Measurements from ENCODE around the gene CHST13. TPM values are rescaled to one million over a fixed set of nuclear protein-coding genes. Genes with fewer than 3 reads are reported as not detected.

Gene CHST13
- total RNA-seq, 2 experiments from 2014 or later: not detected

DNA sequence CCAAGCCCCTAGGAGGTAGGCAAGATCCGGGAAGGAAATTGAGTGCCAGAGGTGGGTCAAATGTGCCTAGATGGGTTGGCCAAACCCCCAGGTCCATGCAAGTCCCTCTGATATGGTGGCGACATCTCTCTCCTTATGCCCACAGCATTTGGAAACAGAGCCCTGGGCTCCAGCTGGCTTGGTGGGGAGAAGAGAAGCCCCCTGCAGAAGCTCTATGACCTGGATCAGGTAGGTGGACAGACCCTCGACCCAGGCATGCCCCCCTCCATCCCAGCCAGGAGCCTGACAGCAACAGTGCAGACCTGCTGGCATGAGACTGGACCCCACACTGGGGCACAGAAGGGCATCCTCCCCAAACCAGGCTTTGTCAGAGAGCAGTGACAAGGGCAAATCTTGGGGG, 12.2 kb downstream of the CHST13 start:
- H3K27me3 Mint-ChIP-seq: peaks cover 12% of the 10 kb centered on the region

DNA sequence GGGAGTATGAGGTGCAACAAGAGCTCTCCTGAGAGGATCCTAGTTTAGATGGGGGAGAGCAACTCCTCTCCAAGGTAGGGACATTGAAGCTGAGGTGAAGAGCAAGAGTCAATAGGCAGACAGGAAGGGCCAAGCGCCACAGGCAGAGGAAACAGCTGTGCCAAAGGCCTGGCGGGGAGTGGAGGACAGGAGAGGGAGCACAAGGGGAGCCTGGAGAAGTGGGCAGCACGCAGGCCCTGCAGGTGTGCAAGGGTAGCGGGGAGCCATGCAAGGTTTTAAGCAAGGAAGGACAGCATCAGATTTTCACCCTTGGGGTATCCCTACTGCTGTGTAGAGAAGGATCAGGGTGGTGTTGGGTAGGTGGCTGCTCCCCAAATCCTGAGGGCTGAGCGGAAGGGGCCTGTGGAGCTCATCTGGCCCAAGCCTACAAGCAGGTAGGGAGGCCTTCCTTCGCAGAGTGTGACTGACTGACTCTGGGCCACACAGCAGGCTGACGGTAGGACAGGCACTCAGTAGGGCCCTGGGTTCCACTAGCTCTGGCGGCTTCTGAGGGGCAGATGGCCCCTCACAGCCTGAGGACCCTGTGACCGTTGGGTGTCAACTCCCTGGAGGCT, 13.3 kb downstream of the CHST13 start:
- Mint-ChIP-seq H3K9me3 (peaks cover 2% of the 10 kb centered on the region), H3K27me3 (peaks cover 12% of the 10 kb centered on the region), H3K36me3 (no peaks in the 10 kb centered on the region), H3K27ac (no peak overlapping the region), H3K4me3 (no peak overlapping the region), H3K4me1 (ENCODE audit: low read depth) (no peaks in the 10 kb centered on the region)
- intact Hi-C loops (cut with micrococcal nuclease): no loop called here
- ChIA-PET POLR2A (no interaction called here), CTCF (interaction anchor here (0.9 to 1.5 kb wide), 2 partner anchors 15 to 1007 kb away, joined by 3 to 5 read pairs; no protein-coding TSS in a partner anchor)
- DNase-seq: no peak

More for the DNA sequence above, 12.2 kb downstream of the CHST13 start:
- H3K4me3 Mint-ChIP-seq: no peak overlapping the region
- ChIA-PET CTCF (no interaction called here), POLR2A (no interaction called here)
- H3K4me1 Mint-ChIP-seq (ENCODE audit: low read depth): no peaks in the 10 kb centered on the region
- no peak for DNase-seq
- intact Hi-C loops (cut with micrococcal nuclease): no loop called here
- no peaks in the 10 kb centered on the region for H3K9me3 Mint-ChIP-seq
- no peaks in the 10 kb centered on the region for H3K36me3 Mint-ChIP-seq
- H3K27ac Mint-ChIP-seq: no peak overlapping the region

DNA sequence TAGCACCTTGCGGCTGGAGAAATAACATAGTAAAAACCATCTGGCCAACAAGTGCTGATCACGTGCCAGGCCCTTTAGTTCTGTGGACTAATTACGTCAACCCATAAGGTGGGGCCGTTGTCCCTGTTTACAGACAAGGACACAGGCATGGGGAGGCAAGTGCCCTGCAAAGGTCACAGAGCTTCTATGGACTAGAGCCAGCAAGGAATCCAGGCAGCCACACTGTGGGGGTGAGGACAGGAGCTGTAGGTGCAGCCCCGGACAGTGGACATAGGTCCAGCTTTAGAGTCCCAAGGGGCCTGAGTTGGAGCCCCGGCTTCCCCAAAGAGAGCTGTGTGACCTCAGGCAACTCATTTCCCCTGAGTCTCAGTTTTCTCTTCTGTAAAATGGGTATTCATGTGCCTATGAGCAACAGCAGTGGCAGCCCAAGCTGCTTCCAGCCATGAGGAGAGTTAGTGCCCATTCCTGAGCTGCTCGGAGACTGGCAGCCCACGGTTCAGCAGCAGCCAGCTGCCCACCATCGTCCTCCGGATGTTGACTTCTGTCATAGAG, 13.9 kb downstream of the CHST13 start:
- POLR2A ChIA-PET: no interaction called here
- peaks cover 12% of the 10 kb centered on the region for H3K27me3 Mint-ChIP-seq
- no peak for DNase-seq
- intact Hi-C loops (cut with micrococcal nuclease): no loop called here
- H3K9me3 Mint-ChIP-seq: peaks cover 2% of the 10 kb centered on the region
- H3K4me1 Mint-ChIP-seq (ENCODE audit: low read depth): no peaks in the 10 kb centered on the region
- CTCF ChIA-PET: interaction anchor here (0.9 to 1.5 kb wide), 2 partner anchors 15 to 1007 kb away, joined by 3 to 5 read pairs; no protein-coding TSS in a partner anchor
- H3K36me3 Mint-ChIP-seq: no peaks in the 10 kb centered on the region
- H3K4me3 Mint-ChIP-seq: no peak overlapping the region
- no peak overlapping the region for H3K27ac Mint-ChIP-seq

DNA sequence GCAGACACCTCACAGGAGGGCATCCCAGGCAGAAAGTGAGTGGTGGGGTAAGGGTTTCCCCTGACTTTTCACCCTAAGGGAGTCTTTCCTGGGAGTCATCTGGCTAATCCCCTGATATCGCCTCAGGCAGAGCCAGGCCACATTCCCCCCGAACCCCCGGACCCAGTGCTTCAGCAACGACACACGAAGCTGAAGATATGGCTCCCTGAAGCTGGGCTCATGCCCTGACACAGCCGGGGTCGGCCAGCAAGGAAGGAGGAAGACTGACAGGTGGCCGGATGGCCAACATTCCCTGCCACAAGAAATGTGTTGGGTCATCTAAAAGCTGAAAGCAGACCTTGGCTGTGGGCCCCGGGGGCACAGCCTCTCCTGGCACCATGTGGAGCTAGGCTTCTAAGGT, 14.4 kb downstream of the CHST13 start:
- POLR2A ChIA-PET: no interaction called here
- intact Hi-C loops (cut with micrococcal nuclease): no loop called here
- DNase-seq: no peak

DNA sequence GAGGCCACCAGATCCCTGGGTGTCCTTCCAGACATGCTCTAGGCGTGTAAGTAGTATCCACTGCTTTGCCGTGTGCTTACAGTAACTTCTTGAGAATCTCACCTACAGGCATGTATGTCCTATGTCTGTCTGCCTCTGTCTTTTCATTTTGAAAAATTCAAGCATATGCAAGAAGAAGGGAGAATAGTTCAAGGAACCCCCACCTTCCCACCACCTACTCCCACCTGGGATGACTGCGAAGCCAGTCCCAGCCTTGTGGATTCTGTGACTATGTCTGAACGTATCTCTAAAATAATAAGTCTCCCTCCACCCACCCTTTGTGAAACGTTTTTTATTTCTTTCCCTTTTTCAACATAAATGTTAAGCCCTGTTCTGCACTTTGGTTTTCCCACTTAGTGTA, 15.0 kb downstream of the CHST13 start:
- DNase-seq: no peak
- CTCF ChIA-PET: interaction anchor here (1.5 kb wide), 1 partner anchor 16 kb away, joined by 5 read pairs; no protein-coding TSS in a partner anchor
- peaks cover 14% of the 10 kb centered on the region for H3K27me3 Mint-ChIP-seq
- POLR2A ChIA-PET: interaction anchor here (0.6 kb wide), 1 partner anchor 129 kb away, joined by 4 read pairs; no protein-coding TSS in a partner anchor
- H3K36me3 Mint-ChIP-seq: no peaks in the 10 kb centered on the region
- no peak overlapping the region for H3K27ac Mint-ChIP-seq
- peaks cover 2% of the 10 kb centered on the region for H3K9me3 Mint-ChIP-seq
- H3K4me3 Mint-ChIP-seq: no peak overlapping the region
- intact Hi-C loops (cut with micrococcal nuclease): no loop called here
- no peaks in the 10 kb centered on the region for H3K4me1 Mint-ChIP-seq (ENCODE audit: low read depth)

More for the DNA sequence above, 14.4 kb downstream of the CHST13 start:
- CTCF ChIA-PET: interaction anchor here (0.9 to 1.5 kb wide), 2 partner anchors 16 to 1006 kb away, joined by 3 to 5 read pairs; no protein-coding TSS in a partner anchor
- Mint-ChIP-seq H3K36me3 (no peaks in the 10 kb centered on the region), H3K27me3 (peaks cover 12% of the 10 kb centered on the region), H3K4me1 (ENCODE audit: low read depth) (no peaks in the 10 kb centered on the region), H3K4me3 (no peak overlapping the region), H3K9me3 (peaks cover 2% of the 10 kb centered on the region), H3K27ac (no peak overlapping the region)

DNA sequence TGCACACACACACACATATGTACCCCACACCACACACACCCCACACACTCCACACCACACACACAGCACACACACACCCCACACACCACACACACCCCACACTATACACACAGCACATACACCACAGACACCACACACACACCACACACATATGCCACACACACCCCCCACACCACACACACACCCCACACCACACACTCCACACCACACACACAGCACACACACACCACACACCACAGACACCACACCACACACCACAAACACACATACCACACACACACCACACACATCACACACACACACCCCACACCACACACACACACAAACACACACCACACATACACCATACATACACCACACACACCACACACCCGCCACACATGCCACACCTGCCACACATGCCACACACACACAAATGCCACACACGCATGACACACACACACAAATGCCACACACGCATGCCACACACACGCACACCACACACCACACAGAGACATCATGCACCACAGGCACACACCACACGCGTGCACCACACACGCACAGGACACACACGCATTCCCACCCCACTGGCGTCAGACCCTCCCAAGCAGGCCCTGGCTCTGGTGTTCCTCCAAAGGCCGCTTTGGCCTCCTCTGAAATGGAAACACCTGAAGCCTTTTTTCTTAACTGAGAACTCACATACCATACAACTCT, 15.7 kb downstream of the CHST13 start:
- H3K27me3 Mint-ChIP-seq: peaks cover 9% of the 10 kb centered on the region
- no peak for DNase-seq
- H3K4me1 Mint-ChIP-seq (ENCODE audit: low read depth): no peaks in the 10 kb centered on the region
- H3K36me3 Mint-ChIP-seq: no peaks in the 10 kb centered on the region
- H3K9me3 Mint-ChIP-seq: peaks cover 2% of the 10 kb centered on the region
- H3K27ac Mint-ChIP-seq: no peak overlapping the region
- no peak overlapping the region for H3K4me3 Mint-ChIP-seq
- intact Hi-C loops (cut with micrococcal nuclease): no loop called here
- CTCF ChIA-PET: no interaction called here
- POLR2A ChIA-PET: no interaction called here

DNA sequence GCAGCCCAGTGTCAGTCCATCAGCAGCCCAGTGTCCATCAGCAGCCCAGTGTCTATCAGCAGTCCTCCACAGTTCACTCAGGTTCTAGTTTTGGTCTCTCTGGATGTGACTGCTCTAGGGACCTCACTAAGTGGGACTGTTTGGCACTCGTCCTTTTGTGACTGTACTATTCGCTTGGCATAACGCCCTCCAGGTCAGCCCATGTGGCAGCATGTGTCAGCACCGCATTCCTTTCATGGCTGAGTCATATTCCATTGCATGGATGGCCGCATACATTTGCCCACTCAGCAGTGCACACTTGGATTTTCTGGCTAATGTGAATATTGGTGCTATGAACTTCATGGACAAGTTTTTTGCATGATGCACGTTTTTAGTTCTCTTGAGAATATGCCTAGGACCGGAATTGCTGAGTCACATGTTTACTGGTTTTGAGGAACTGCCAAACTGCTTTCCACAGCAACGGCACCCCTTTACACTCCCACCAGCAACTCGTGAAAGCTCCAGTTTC, 16.4 kb downstream of the CHST13 start:
- Mint-ChIP-seq H3K27me3 (peaks cover 8% of the 10 kb centered on the region), H3K36me3 (no peaks in the 10 kb centered on the region), H3K27ac (no peak overlapping the region), H3K9me3 (peaks cover 2% of the 10 kb centered on the region), H3K4me1 (ENCODE audit: low read depth) (no peaks in the 10 kb centered on the region), H3K4me3 (no peak overlapping the region)
- intact Hi-C loops (cut with micrococcal nuclease): no loop called here
- ChIA-PET CTCF (no interaction called here), POLR2A (no interaction called here)
- DNase-seq: no peak

DNA sequence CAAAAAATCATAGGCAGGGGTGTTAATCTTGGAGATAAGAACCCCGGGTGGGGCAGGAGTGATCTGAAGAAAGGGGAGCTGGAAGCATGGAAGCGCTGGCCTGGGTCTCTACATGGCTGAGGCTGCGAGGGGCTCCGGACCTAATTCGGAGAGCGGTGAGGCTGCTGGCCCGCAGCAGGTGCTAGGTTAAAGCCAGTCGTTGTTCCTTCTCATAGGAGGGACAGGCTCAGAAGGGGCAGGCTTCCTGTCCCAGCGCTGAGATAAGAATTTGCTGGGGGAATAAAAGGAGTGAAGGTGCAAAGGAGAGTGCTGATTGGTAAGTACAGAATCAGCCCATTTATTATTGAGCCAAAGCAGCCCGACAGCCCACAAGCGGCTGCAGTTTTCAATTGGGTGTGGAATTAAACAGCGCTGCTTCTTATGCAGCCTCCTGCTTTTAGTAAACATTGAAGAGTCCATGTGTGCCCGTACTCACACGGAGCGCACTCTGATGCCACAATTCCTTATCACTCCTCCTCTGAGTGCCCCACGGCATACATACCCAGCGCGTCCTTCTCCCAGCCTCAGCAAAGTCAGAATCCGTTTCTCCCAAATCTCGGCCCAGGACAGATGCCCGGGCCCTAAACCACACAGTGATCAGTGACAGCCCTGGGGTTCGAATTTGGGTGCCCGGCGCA, 17.1 kb downstream of the CHST13 start:
- Mint-ChIP-seq H3K27ac (no peak overlapping the region), H3K27me3 (peaks cover 7% of the 10 kb centered on the region), H3K4me1 (ENCODE audit: low read depth) (no peaks in the 10 kb centered on the region), H3K9me3 (peaks cover 2% of the 10 kb centered on the region), H3K4me3 (no peak overlapping the region), H3K36me3 (no peaks in the 10 kb centered on the region)
- intact Hi-C loops (cut with micrococcal nuclease): no loop called here
- no peak for DNase-seq
- ChIA-PET CTCF (no interaction called here), POLR2A (no interaction called here)

DNA sequence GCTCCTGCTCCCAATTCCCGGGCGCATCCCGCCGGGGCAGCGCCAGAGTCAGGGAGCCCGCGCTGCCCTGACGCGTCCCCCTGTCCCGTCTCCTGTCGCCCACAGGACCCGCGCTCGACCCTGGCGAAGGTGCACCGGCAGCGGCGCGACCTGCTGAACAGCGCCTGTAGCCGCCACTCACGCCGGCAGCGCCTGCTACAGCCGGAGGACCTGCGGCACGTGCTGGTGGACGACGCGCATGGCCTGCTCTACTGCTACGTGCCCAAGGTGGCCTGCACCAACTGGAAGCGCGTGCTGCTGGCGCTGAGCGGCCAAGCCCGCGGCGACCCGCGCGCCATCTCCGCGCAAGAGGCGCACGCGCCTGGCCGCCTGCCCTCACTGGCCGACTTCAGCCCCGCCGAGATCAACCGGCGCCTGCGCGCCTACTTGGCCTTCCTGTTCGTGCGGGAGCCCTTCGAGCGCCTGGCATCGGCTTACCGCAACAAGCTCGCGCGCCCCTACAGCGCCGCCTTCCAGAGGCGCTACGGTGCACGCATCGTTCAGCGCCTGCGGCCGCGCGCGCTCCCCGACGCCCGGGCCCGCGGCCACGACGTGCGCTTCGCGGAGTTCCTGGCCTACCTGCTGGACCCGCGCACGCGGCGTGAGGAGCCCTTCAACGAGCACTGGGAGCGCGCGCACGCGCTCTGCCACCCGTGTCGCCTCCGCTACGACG, 17.8 kb downstream of the CHST13 start:
- H3K9me3 Mint-ChIP-seq: peaks cover 2% of the 10 kb centered on the region
- peak; percentile 2 for DNase-seq
- H3K36me3 Mint-ChIP-seq: no peaks in the 10 kb centered on the region
- CTCF ChIA-PET: no interaction called here
- H3K4me1 Mint-ChIP-seq (ENCODE audit: low read depth): no peaks in the 10 kb centered on the region
- H3K27me3 Mint-ChIP-seq: peaks cover 7% of the 10 kb centered on the region
- intact Hi-C loops (cut with micrococcal nuclease): no loop called here
- no peak overlapping the region for H3K4me3 Mint-ChIP-seq
- POLR2A ChIA-PET: no interaction called here
- no peak overlapping the region for H3K27ac Mint-ChIP-seq

DNA sequence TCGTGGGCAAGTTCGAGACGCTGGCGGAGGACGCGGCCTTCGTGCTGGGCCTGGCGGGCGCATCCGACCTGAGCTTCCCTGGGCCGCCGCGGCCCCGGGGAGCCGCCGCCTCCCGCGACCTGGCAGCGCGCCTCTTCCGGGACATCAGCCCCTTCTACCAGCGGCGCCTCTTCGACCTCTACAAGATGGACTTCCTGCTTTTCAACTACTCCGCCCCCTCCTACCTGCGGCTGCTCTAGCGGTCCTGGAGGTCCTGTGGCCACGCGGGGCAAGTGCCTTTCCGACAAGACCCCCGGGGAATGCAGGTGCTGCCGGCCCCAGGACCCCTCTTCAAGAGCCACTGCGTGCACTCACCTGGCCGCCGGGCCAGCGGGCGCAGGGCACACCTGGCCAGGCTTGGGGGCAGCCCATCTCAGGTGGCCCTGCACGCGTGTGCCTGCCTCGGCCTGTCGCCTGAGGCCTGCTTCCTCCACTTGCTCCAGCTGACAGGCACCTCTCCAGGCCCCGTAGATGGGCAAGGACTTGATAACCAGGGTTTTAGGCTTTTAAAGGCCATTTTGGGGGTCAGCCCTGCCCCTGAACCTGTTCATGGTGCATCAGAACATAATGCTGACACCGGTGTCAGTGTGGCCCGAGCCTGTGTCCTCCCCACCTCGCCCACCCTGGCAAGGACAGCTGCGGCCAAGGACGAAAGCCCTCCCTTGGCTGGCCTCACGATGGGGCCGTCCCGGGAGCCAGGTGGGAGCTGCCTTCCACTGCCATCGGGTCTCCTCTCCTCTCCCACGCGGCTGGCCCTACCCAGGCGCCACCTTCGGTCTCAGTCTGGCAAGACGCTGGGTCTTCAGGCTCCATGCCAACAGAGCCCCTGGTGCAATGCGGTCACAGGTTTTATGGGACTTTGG, 18.6 kb downstream of the CHST13 start:
- no peak overlapping the region for H3K4me3 Mint-ChIP-seq
- H3K27me3 Mint-ChIP-seq: peaks cover 5% of the 10 kb centered on the region
- peak; percentile 6 for DNase-seq
- H3K9me3 Mint-ChIP-seq: peaks cover 2% of the 10 kb centered on the region
- no peaks in the 10 kb centered on the region for H3K36me3 Mint-ChIP-seq
- ChIA-PET POLR2A (no interaction called here), CTCF (no interaction called here)
- H3K27ac Mint-ChIP-seq: no peak overlapping the region
- intact Hi-C loops (cut with micrococcal nuclease): no loop called here
- H3K4me1 Mint-ChIP-seq (ENCODE audit: low read depth): no peaks in the 10 kb centered on the region

DNA sequence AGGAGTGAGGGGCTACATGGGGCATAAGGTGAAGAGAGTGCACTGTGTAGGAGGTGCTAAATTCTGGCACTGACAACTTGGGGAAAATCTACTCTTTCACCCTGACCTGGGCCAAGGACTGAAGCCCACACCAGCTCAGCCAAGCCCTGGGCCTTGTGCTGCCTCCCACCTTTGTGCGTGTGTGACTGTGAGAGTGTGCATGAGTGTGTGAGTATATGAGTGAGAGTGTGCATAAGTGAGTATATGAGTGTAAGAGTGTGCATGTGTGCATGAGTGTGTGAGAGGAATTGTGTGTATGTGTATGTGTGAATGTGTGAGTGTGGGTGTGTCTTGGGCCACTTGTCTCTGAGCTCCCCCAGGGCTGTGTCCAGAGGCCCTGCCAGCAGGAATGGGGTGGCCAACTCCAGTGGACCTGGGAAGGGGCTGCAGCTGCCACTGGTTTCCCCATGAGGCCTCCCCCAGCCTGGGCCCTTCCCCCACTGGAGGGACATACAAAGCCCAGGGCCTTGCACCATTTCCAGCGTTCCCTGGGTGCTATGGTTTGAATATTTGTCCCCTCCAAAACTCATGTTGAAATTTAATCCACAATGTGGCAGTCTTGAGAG, 19.6 kb downstream of the CHST13 start:
- intact Hi-C loops (cut with micrococcal nuclease): no loop called here
- H3K4me1 Mint-ChIP-seq (ENCODE audit: low read depth): no peaks in the 10 kb centered on the region
- DNase-seq: no peak
- H3K4me3 Mint-ChIP-seq: no peak overlapping the region
- ChIA-PET POLR2A (no interaction called here), CTCF (interaction anchor here (0.6 kb wide), 1 partner anchor 561 kb away, joined by 3 read pairs; no protein-coding TSS in a partner anchor)
- H3K9me3 Mint-ChIP-seq: peaks cover 2% of the 10 kb centered on the region
- H3K27me3 Mint-ChIP-seq: peaks cover 5% of the 10 kb centered on the region
- H3K27ac Mint-ChIP-seq: no peak overlapping the region
- no peaks in the 10 kb centered on the region for H3K36me3 Mint-ChIP-seq

Measured in activated CD4-positive, alpha-beta memory T cell treated with anti-CD3 and anti-CD28 coated beads for 36 hours (primary cell).